GM18909 (cell line): Measurements from ENCODE around the gene KRTAP12-1.

Experiments used
- ATAC-seq: cut with Tn5 transposase; IDR thresholded peaks from one replicate; pipeline ENCODE4 v1.9.1; 2021; ENCODE audit warnings: mild to moderate bottlenecking; ENCODE audit not compliant: unreplicated experiment, poor library complexity

Gene KRTAP12-1

DNA sequence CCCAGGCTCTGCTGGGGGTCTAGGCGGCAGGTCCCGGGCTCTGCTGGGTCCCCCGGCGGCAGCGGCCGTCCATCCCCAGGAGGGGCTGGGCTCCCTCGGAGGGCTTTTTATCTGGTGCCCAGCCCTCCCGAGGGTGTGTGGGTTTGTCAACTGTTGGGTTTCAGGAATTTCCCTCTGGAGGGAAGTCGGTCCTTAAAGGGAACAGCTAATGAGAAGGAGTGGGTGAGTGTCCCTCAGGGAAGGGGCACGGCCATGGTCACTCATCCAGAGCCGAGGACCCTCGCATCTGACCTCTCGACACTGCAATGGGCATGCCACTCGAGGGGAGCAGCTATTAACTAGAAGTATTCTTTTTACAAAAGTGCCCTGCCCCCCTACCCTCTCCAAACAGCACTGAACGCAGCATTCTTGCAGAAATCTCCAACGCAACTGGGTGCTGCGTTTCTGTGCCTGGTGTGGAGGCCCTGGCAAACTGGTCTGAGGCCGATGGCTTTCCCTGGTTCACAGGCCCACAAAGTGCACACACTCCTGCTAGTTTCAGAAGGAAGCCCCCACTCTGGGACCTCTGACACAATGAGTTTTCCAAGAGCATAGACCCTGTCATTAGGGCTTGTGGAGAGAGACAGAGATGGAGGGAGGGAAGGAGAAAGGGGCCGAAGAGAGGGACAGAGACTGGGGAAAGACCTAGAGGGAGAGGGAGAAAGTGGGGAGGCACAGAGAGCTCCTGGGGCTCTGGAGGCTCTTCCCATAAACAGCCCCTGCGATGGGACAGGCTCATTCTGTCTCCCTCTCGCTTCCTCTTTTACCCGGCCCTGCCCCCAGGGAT, 30.5 kb upstream of the KRTAP12-1 start:
- no peak for ATAC-seq

DNA sequence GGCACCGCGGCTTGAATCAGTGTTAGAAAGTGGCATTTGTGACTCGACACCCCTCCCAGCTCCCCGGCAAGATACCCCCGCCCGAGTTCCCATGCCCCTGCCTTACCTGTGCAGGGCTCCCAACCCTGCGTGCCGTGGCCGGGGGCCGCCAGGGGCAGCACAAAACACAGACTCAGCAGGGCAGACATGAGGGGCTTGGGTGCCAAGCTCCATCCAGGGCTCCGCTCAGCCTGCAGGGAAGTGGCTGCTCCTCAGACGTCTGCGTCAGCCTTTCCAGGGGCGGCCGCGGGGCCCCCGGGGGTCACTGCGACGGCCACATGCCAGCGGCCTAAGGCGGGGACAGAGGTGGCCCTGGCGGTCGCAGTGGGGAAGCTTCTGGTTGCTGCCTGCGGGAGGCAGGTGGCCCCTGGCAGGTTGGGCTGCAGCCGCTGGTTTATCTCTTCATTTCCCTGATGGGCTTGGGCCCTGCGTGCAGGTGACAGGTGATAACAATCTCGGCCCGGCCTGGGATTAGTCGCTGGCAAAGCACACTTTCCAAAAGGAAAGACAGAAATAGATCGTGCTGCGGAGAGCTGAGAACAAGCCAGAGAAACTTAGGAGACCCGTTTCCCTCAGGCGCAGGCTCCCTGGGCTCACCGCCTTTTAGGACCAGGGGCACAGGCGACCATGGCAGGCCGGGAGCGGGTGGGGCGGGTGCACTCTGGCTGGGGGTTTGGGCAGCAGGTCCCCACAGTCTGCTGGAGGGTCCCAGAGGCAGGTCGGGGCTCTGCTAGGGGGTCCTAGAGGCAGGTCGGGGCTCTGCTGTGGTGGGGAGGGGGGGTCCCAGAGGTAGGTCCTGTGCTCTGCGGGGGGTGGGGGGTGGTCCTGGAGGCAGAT, 29.6 kb upstream of the KRTAP12-1 start, which contains the start of gene TSPEAR:
Gene TSPEAR (minus strand): TSS at position 246 of the 876 bp plus-strand sequence. CDS start 58 bp downstream, at position 188.
- ATAC-seq = no peak

DNA sequence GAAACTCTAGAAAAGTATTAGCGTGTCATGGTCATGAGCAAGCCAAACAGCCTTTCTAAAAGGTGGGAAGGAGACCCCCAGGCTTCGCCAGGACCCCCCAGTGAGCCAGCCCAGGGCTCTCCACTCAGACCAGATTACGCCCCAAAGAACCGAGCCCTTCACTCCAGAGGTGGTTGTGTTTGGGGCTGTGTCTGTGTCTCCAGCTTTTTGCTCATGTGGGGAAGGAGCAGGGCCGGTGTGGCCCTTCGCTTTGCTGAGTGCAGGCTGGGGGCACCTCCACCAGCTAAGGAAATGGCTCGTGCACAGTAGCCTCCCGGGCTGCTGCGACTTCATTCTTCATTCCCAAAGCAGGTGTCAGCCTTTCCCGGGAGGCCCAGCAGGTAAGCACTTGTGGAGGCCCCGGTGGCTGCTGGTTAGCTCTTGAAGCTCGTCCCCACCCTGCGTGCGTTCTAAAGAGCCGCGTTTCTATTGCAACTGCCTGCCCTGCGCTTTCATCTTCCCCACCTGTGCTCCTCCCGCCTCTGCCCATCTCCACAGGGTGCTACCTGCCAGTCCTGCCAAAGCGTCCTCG, 28.9 kb upstream of the KRTAP12-1 start:
- no peak for ATAC-seq

DNA sequence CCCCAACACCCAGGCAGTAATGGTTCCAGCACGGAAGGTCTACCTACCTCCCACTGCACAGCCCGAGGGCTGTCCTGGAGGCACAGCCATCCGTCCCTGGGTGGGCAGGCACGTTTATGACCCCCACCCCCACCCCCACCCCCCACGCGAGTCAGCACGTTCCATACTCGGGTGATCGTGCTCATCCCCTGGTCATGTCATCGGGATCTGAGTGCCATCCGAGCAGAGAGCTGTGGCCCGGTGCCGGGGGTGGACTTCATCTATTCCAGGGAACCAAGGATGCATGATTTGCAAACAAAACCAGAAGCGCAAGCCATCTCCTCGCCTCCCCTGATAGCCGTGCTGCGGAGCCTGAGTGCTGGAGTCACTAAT, 28.3 kb upstream of the KRTAP12-1 start:
- no peak for ATAC-seq

DNA sequence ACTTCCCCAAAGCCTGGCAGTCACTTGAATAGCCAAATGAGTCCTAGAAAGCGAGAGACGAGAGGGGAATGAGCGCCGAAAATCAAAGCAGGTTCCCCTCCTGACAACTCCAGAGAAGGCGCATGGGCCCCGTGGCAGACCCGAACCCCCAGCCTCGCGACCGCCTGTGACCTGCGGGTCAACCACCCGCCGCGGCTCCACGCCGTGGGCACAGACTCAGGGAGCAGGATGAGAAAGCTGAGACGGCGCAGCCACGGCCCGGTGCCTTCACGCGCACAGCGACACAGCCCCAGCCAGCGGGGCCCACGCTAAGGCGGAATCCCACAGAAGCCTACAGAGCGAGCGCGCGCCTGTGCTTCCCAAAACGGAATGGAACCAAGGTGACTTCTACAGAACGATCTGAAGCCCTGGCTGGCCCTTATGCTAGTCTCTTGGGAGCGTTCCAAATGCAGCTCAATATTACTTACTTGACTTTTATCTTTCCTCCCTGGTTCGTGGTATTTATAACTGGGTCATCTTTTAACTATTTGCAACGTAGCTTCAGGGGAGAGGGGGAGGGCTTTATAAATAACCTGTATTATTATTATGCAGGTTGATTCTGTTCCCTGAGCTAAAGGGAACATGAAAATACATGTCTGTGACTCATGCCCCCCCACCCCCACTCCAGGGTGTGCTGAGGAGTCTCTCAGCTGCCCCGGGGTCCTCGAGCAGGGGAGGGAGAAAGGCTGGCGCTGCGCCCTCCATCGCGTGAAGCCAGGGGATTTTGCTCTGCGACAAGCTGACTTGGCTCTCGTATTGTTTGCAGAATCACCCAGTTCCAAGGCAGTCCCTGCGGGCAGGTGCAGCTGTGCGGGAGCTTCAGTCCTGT, 27.7 kb upstream of the KRTAP12-1 start:
- ATAC-seq = no peak

DNA sequence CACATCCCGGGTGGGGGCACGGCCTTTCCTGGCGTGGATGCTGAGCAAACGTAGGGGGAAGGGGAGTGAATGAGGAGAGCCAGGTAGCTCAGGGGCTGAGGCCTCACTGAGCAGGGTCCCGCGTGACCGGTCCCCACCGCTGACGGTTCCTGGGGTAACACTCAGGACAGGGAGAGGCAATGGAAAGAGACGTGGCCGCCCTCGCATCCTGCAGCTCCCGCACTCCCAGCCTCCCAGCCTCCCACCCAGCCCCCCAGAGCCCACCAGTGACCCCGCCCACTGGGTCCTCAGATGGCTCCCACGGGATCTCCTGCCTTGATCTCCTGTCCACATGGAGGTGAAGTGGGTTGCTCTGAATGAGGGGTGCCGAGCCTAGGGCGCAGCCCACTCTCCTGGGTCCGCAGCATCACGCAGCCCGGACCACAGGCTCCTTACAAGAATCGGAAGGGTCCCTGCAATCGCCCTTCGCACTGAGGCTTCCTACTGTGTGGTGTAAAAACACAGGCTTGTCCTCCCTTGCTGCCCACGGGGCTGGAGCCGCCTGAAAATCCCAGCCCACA, 27.0 kb upstream of the KRTAP12-1 start:
- no peak for ATAC-seq

DNA sequence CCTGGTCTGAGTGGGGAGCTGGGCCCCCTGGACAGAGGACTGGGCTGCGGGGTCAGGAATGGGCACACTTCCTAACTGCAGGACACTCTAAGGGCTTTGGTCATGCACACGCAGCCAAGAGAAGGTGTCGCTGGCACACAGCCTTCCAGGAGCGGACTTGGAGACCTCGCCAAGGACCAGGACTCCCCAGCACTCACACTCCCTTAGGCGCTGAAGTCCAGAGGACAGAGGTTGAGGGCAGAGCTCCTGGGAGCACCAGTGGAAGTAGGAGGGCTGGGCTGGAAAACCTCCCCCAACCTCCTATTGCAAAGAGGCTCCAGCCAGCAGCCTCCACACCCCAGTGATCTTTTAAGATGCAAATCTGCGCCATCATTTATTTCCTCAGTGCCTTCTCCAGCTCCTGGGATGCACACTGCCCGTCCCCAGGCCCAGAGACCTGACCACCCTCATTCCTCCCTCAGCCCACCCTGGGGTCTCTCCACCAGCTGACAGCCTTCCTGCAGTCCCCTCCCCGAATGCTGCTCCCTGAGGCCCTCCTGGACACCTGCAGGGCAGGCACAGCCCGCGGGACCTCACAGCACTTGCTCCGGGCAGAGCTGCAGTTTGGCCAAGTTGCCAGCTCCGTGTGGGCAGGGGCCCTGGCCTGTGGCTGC, 26.4 kb upstream of the KRTAP12-1 start:
- ATAC-seq = no peak

DNA sequence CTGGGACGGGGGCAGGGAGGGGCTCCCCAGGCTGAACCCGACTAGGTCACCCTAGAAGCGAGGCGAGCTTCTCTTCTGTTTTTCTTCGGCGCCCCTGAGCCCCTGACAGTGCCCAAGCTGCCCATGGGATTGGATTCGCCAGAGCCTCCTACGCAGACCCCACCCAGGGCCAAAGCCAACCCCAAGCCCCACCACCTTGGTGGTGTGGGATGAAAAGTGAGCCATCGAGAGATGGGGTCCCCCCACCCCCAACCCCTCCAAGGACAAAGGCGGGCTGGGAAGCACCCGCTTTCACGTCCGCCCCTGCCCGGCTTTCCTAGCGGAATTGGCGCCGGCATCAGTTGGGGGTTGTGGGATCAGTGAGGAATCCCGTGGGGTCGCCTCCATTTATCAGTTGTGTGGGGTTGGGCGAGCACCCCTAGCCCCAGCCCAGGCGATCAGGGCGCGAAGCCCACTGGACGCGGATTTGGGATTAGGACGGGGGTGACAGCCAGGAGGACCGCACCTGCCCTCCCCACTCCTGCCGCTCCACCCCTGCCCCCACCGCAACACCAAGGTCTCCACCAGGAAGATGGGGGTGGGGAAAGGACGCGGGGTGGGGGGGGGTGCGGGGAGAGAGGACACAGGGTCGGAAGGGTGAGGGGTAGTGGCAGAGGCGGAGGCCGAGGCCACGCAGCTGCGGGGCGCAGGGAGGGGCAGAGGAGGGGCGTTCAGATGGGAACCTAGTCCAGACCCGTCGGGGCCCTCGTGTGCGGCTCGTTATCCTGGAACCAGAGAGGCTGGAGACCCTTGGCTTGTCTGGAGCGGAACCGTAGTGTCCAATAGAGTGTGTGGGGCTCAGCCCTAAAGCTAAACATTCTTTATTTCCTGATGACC, 25.0 kb upstream of the KRTAP12-1 start:
- no peak for ATAC-seq

DNA sequence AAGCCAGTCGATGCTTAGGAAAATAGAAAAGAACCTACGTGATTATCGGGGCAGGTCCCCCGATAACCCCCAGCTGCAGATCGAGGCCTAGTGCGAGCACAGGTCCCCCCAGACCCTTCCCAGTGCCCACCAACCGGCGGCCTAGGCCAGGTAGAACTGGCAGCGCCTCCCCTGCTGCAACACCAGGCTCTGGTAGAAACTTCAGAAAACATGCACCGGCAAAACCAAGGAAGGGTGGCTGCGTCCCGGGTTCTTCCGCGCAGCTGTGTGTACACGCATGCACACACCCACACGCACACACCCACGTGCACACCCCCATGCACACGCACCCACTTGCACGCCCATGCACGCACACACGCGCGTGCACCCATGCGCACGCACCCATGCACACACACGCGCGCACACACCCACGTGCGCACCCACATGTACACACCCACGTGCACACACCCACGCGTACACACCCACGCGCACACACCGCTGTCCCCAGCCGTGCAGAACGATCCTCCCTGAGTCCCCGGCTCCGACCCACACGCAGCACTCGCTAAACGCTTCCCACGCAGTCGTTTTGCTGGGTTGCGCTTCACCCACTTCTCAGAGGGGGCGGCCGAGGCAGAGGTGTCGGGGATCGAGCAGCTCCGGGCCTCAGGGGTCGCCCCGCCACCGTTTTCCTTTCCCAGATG, 24.2 kb upstream of the KRTAP12-1 start:
- no peak for ATAC-seq

DNA sequence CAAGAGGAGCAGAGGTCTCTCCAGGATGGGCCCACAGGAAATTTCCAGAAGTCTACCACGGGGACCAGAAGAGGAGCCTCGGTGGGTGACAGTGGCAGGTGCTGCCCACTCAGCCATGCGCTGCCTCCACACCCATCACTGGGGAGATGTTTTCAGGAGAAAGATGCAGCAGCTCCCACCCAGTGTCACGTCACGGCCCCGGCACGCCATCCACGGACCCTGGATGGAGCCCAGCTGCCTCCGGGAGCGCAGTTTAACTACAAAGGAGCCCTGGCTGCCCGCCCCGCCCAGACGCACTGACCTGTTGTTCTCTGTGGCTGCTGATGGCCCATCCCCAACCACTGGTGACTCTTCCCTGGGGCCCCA, 22.7 kb upstream of the KRTAP12-1 start:
- ATAC-seq = no peak

DNA sequence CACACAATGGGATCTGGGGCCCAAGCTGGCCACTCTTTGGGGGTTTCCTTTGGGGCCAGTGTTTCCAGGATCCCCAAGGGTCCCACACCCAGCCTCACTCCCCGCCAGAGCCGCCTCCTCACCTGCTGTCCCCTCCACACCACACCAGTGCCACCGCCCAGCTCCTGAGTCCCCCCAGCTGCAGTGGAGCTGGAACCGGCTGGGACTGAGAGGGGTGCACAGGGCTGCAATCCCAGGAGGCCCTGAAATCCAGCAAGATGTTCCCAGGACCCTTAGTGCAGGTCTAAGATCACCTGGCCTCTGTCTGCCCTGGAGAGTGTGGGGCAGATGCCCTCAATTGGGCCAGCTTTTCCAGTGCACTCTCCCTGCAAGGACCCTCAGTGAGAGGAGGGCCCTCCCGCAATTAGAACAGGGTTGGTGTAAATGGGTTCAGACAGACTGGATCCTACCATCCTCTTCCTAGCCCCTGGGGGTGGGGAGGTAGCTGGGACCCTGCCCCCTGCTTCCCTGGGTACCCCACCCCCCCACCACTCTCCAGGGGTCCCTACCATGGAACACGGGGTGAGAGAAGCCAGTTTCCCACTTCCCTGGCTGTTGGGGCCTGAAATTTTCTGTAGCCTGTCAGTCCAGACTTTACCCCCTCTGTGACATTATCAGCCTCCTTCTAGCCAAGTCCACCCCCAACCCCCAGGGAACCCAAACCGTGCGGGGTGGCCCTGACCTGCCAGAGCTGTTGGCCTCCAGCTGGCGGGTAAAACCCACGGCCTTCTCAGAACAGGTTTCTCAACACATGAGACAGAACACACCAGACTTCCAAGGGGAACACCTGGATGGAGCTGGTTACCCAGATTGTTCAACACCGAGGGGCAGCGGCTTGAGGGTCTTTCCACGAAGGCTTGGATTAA, 22.0 kb upstream of the KRTAP12-1 start:
- no peak for ATAC-seq

DNA sequence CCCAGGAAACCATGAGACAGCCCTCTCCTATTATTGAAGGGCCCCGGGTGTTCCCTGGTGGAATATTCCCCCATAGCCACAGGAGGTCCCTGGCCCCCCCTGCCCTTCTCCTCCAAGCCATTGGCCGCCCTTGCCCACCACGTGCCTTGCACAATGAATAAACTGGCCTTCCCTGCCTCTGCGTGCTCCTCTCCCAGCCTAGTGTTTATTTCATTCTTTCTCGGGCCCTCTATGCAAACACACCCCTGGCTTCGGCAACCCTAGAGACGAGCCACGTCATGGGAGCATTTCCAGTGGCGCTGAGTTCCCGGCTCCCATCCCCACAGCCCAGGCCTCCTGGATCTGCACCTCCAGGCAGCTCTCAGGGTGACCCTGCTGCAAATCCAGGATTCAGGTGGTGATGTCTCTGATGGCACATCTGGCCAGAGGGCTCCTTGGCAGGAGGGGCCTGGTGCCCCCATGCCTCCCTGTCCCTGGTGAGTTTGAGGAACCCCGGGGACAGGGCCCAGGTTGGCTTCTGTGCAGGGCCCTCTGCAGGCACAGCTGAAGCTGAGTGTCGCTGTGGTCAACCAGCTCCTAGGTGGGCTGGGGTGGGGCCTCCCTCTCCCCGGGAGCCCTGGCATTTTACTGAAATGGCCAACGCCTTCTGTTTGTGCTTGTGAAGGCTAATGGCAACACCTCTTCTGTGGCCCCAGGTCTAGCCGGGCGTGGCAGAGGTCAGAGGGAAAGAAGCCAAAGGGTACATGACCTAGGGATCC, 21.2 kb upstream of the KRTAP12-1 start:
- no peak for ATAC-seq

DNA sequence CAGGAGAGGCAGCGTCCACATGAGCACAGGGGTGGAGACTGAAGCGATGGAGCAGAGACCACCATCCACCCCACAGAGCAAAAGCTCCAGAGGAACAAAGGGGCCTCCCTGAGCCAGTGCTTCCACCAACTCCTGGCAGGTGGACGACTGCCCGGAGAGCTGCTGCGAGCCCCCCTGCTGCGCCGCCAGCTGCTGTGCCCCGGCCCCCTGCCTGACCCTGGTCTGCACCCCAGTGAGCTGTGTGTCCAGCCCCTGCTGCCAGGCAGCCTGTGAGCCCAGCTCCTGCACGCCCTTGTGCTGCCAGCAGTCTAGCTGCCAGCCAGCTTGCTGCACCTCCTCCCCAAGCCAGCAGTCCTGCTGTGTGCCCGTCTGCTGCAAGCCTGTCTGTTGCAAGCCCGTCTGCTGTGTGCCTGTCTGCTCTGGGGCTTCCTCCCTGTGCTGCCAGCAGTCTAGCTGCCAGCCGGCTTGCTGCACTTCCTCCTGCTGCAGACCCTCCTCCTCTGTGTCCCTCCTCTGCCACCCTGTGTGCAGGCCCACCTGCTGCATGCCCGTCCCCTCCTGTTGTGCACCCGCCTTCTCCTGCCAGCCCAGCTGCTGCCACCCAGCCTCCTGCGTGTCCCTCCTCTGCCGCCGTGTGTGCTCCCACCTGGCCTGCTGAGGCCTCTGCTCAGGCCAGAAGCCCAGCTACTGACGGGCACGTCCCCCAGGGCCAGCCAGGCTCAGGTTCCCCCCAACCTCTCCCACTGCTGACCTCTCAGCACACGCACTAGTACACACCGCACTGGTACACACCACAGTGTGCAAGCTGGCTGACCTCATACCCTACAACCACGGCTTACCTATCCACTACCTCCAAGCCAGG, 20.4 kb upstream of the KRTAP12-1 start:
- no peak for ATAC-seq

DNA sequence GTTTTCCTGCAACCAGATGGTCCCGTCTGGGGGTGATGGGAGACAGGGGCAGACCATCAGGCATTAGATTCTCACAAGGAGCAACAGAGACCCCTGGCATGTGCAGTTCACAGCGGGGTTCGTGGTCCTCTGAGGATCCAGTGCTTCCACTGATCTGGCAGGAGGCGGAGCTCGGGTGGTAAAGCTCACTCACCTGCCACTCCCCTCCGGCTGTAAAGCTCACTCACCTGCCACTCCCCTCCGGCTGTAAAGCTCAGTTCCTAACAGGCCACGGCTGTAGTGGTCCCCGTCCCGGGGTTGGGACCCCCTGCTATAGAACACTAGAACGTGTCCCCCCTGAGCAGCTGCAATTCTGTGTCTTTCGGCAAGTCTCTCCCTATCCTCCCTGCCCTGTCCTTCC, 19.6 kb upstream of the KRTAP12-1 start:
- no peak for ATAC-seq

DNA sequence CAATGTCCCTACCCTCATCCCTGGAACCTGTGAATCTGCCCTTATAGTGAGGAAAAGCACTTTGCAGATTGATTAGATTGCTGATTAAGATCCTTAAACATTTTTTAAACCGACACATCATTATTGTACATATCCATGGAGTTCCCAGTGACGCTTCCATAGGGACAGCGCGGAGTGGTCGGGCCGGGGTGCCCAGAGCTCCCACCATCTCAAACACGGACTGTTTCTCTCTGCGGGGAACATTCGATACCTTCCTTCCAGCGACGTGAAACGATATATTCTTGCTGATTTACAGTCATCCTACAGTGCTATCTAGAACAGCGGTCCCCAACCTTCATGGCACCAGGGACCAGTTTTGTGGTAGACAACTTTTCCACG, 19.0 kb upstream of the KRTAP12-1 start:
- no peak for ATAC-seq
